HG02642 (cell line): ENCODE results near the gene SLC41A1.

Experiments
- ATAC-seq: cut with Tn5 transposase; IDR thresholded peaks from one replicate; pipeline ENCODE4 v1.9.1; 2021; ENCODE audit warnings: mild to moderate bottlenecking; ENCODE audit not compliant: unreplicated experiment, poor library complexity

The SLC41A1 gene

DNA sequence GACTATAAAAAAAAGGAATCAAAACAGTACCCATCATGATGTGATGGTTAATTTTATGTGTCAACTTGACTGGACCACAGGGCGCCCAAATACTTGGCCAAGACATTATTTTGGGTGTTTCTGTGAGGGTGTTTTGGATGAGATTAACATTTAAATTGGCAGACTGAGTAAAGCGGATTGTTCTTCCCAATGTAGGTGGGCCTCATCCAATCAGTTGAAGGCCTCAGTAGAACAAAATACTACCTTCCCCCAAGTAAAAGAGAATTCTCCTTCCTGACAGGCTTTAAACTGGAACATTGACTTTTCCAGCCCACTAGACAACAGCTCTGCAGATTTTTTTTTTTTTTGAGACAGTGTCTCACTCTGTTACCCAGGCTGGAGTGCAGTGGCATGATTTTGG is 48.4 kb downstream of the SLC41A1 start:
- no peak for ATAC-seq

DNA sequence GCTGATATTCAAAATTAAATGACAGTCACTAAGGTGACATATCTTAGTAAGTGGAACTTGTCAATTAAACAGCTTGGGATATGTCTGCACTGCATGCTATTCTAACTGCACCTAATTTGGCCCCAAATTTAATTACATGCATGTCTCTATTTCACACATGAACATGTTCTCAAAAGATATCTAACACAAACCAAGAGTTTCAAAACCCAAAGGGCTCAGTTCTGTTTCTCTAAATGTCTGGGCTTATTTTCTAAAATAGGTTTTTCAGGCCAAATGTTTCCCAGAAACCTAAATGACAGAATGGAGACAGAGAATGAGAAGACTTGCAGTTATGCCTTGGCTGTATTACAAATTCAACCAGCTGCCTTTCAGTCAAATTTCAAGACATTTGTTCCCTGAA is 49.0 kb downstream of the SLC41A1 start:
- no peak for ATAC-seq

DNA sequence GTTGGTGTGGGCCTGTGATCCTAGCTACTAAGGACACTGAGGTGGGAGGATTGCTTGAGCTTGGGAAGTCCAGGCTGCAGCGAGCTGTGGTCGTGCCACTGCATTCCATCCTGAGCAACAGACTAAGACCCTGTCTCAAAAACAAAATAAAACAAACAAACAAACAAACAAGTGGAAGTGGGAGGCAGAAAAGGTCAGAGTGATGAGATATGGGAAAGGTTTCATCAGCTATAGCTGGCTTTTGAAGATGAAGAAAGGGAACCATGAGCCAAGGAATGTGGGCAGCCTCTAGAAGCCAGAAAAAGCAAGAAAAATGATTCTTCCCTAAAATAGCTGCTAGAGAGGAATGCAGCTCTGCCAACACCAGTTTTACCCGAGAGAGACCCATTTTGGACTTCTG is 52.4 kb downstream of the SLC41A1 start:
- ATAC-seq = no peak

DNA sequence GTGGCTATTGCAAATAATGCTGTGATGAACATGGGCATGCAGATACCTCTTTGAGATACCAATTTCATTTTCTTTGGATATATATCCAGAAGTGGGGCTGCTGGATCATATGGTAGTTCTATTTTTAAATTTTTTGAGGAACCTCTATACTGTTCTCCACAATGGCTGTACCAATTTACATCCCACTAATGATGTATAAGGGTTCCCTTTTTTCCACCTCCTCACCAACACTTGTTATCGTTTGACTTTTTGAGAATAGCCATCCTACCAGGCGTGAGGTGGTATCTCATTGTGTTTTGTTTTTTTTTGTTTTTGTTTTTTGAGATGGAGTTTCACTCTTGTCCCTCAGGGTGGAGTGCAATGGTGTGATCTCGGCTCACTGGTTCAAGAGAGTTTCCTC is 56.4 kb downstream of the SLC41A1 start:
- ATAC-seq = no peak

DNA sequence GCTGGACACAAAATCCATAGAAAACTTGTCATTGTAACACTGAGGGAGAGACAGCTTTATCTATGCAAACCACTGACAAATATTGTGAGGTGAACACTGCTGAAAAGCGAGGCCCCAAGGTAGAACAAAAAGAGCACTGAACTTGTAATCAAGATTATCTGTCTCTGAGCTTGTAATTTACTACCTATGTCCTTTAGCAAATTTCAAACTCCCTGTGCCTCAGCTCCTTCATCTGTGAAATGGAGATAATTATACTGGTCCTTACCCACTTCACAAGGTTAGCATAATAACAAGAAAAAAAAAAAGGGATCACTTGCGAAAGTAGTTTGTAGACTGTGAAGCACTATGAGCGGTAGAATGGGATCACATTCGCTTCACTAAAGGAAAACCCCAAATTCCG is 58.1 kb downstream of the SLC41A1 start:
- no peak for ATAC-seq

DNA sequence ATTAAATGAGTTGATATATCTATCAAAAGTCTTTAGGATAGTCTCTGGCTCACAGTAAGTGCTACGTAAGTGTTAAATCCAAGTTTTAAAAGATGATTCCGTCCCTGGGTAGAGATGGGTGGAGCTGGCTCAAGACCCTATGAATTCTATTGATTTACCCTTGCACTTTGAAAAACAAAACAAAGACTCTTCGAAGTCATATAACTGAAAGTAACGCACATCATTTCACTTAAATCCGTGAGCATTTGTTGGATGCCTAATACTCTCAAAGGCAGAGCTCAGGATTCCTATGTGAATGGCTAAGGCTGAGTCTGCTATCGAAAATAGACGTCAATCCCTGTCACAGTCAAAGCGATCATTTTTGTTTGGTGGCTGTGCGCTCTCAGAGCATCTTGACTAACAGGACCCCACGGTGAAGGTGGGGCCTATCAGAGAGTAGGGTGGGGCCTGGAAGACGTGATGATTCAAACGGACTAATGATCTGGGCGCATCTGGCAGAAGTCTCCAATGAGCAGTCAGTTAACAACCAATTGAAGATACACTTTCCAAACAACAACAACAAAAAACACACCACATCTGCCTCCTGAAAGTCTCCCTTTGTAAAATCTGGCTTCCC is 61.9 kb downstream of the SLC41A1 start:
- no peak for ATAC-seq

DNA sequence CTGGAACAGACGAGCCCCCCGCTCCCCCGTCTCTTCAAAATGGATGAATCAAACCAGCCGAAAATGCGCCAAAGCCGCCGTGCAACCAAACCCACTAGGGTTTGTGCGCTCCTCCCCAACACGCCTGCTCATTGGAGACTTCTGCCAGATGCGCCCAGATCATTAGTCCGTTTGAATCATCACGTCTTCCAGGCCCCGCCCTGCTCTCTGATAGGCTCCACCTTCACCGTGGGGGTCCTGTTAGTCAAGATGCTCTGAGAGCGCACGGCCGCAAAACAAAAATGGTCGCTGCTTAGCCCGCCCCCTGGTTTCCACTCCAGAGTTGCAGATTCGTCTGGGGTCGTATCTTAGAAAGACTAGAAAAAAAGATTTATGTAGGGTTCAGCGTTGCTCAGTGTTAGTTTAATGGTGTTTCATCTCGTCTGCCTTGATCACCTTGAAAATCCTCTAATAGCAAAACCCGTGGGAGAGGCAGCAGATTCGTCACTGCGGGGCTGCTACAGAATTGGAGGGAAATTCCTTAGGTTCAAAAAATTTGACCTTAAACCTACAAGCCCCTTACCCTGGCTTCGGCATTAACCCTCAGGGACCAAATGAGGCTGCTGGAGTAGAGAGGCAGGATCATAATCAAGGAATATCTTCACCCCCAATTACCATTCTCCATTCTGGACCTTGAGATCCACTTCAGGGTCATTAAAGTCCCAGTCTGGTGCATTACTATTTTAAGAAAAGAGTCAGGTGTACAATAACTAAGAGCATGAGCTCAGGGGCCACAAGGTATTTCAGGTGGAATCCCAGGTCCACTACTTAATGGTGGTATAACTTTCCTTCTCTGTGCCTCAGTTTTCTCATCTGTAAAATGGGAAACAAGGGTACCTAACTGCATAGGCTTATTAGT is 62.6 kb downstream of the SLC41A1 start, which contains the start of gene NUCKS1:
NUCKS1 (minus strand) TSS at position 45 of the 898 bp plus-strand sequence. CDS start 209 bp downstream, outside the sequence.
- peak; percentile 83 for ATAC-seq

DNA sequence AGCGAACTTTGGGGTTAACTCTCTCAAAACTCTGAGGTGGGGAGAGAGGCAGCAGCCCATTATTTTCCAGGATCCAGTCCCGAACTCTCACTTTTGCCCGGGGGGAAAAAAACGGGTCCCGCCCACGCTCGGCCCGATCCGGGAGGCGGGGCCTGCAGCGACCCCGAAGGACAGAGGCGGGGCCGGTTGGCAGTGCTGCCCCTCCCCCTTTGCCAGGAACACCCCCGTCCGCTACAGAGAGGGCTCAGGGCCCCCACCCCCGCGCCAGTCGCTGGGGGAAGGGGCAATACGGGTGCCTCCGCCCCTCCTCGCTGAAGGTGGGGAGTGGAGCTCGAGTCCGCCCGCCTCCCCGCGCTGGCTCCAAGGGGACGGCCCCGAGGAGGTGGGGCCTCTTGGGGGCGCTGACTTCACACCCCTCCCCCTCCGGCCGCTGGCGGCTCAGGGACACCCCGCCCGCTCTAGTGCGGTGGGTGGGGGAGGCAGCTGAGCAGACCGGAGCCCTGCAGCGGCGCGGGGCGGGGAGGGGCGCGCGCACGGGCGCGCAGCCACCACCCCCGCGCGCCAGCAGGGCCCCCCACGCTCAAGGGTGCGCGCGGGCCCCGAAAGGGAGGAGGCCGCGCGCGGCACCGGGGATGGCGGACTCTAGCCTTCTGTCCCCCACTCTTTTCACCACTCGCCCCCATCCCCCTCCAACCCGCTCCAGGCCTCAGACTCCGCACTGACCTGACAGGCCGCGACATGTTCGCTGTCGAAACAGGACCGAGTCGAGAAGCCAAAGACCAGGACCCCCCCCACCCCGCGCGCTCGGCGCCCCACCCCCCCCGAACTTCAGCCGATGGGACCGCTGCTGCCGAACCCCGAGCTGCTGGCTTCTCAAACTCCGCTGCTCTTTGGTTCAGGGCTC is 63.5 kb downstream of the SLC41A1 start:
- ATAC-seq = peak; percentile 83

DNA sequence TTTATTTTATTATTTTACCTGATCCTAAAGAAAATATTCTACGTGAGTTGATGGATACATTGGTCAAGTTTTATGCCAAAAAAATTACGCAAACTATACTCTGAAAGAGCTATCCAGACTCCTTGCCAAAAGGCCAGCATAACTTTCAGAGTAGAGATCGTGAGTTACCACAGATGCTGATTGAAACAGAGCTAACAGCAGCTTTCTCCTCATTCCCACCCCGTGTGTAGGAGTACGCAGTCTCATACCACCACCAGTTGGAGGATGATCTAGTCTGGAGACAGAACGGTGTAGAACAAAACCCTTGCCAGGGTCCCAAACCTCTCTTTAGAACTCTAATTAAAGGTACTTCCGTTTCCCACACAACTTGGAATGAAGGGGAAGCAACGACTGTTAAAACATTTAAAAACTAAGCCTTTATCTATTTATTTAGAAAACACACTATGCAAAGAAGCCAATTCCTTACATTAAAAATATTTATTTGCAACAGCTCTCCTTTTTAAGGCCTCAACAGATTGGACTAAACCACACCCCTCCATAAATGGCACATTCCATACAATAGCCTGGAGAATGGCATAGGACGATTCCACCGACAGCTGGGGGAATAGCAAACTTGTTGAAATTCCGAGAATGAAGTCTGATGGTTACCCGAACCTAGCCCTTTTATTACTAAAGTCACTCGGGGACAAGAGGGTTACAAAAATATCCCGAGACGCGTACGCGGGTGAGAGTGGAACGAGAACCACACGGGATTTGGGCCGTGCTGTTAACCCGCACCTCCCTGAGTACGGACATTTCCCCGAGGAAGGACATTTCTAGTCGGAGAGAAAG is 64.4 kb downstream of the SLC41A1 start:
- peak; percentile 19 for ATAC-seq

DNA sequence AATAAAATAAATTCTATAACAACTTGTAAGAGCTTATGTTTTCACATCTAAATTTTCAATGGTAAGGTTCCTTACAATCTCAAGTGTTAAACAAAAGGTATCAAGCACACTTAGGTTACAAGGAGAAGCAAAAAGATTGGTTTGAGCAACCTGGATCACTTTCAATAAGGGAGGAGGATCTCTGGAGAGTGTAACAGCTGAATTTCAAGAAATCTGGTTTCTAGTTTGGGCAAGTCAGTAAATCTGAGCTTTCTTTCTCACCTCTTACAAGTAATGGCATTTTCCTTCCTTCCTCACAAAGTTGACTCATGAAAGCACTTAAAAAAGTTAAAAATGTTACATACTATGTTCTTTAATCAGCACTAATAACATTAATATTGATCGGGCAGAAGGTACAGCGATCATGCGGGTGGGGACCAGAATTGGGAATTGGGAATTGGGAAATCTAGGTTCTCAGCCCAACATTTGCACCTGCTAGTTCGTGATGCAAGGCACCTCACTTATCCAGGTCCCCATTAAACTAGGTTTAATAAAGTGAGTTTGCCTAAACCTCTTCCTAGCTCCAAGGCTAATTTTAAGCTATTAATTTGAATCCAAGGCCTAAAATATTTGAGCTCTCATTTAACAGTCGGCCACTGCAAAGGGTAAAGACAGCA is 66.1 kb downstream of the SLC41A1 start:
- no peak for ATAC-seq

DNA sequence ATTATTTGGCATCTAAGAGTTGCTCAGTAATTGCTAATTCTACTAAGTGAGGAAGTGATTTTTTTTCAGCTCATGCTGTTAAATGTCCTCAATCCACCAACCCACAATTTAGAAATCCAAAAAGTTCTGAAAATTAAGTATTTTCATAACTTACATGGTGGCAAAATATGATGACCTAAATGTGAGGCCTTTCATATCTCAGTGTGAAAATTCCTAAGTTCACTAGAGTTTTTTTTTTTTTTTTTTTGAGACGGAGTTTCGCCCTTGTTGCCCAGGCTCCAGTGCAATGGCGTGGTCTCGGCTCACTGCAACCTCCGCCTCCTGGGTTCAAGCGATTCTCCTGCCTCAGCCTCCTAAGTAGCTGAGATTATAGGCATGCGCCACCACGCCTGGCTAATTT is 68.6 kb downstream of the SLC41A1 start:
- no peak for ATAC-seq

DNA sequence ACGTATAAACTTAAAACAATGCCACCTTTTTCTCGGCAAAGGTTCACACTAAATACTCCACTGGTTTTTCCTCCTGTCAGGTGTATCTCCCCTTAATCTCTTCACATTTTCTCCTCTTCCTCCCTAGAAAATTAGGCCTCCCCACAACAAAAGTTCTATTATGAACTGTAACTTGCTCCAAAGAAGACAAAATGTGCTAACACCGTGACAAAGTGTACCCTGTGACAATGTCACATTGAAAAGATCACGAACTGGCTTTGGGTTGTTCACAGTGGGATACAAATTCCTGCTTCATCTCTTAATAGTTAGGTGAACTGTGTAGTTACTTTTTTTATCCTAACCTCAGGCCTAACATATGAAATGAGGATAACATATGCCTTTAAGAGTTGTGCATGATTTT is 69.0 kb downstream of the SLC41A1 start:
- no peak for ATAC-seq

DNA sequence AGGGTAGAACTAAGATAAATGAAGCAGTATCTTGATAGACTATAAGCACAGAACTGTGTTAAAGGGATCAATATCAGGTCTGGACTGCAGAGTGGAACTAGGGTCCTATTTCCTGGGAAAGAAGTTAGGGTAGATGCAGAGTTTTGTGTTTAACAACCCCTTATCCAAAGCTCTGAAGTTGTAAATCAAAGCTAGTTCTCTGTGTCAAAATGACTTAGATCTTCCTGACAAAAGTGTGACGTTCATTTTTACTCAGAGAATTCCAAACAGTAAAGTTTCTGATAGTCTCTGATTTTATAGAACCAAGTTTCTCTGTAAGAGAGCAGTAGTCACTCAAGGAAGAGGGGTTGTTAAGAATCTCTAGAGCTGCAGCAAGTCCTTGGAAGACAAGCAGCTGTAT is 71.3 kb downstream of the SLC41A1 start:
- no peak for ATAC-seq

DNA sequence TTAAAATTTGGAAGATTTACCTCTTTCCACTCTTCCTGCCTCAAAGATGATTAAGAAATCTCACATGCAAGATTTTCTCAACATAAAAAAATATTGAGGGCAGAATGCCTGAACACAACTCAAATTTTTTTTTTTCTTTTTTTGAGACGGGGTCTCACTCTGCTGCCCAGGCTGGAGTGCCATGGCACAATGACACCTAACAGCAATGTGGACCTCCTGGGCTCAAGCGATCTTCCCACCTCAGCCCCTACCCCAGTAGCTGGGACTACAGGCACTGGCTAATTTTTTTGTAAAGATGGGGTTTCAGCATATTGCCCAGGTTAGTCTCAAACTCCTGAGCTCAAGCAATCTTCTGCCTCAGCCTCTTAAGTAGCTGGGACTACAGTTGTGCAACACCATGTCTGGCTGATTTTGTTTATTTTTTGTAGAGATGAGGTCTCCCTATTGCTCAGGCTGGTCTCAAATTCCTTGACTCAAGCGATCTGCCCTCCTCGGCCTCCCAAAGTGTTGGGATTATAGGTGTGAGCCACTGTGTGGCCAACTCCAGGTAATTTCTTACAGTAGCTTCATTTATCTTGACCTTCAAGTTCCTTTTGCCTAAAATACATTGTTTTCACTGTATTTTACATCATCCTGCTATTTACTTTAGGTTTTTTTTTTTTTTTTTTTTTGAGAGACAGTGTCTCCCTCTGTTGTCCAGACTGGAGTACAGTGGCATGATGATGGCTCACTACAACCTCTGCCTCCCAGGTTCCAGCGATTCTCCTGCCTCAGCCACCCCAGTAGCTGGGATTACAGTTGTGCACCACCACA is 73.4 kb downstream of the SLC41A1 start:
- no peak for ATAC-seq
